NB4 (cell line): ENCODE results near the gene WDR20.

Source experiments
- DNase-seq: peaks from one replicate; pipeline ENCODE4 v3.0.0; 2010; ENCODE audit warnings: low read depth
- H3K4me3 ChIP-seq: one replicate; pipeline ENCODE4 v1.5.1; 2011; ENCODE audit warnings: mild to moderate bottlenecking, low read depth, low read length, moderate library complexity
- CTCF ChIP-seq: IDR thresholded peaks from one replicate; pipeline ENCODE4 v1.5.1; 2012; ENCODE audit warnings: low read depth, low read length
- MAX ChIP-seq: IDR thresholded peaks from 2 replicates; pipeline ENCODE4 v1.6.1; 2011; ENCODE audit warnings: low read depth, low read length
- MYC ChIP-seq: IDR thresholded peaks from 2 replicates; pipeline ENCODE4 v1.6.1; 2011; ENCODE audit warnings: low read depth, low read length
- POLR2A ChIP-seq: IDR thresholded peaks from 2 replicates; pipeline ENCODE4 v1.6.1; 2011; ENCODE audit warnings: mild to moderate bottlenecking; ENCODE audit not compliant: insufficient read length; ENCODE audit errors: extremely low read depth

The WDR20 gene

GRCh38 chr14:102184316-102185035 is 44.8 kb downstream of the WDR20 start:
- no peak for TF ChIP-seq MYC
- no peak for TF ChIP-seq CTCF
- no peak for TF ChIP-seq POLR2A
- TF ChIP-seq MAX: no peak
- no peak overlapping the region for H3K4me3 ChIP-seq
- DNase-seq: no peak

GRCh38 chr14:102185360-102185759 is 45.7 kb downstream of the WDR20 start:
- no peak for DNase-seq
- no peak overlapping the region for H3K4me3 ChIP-seq
- TF ChIP-seq MYC: no peak
- TF ChIP-seq CTCF: no peak
- TF ChIP-seq MAX: no peak
- no peak for TF ChIP-seq POLR2A

- no peak overlapping the region for H3K4me3 ChIP-seq
- TF ChIP-seq CTCF (no peak), POLR2A (no peak), MAX (no peak), MYC (no peak)
- no peak for DNase-seq
Measured at GRCh38 chr14:102187044-102187443, 47.3 kb downstream of the WDR20 start.

GRCh38 chr14:102187568-102188001 is 47.9 kb downstream of the WDR20 start:
- no peak overlapping the region for H3K4me3 ChIP-seq
- no peak for DNase-seq
- TF ChIP-seq CTCF (no peak), POLR2A (no peak), MAX (no peak), MYC (no peak)

- no peak overlapping the region for H3K4me3 ChIP-seq
- TF ChIP-seq MYC (no peak), POLR2A (no peak), CTCF (no peak), MAX (no peak)
- no peak for DNase-seq
Measured at GRCh38 chr14:102188187-102188586, 48.5 kb downstream of the WDR20 start.
